Measurements from ENCODE around the gene VAMP1.

The VAMP1 gene

GRCh38 chr12:6425590-6426531 is 44.6 kb downstream of the VAMP1 start:
- DNase-seq: no peak

DNA sequence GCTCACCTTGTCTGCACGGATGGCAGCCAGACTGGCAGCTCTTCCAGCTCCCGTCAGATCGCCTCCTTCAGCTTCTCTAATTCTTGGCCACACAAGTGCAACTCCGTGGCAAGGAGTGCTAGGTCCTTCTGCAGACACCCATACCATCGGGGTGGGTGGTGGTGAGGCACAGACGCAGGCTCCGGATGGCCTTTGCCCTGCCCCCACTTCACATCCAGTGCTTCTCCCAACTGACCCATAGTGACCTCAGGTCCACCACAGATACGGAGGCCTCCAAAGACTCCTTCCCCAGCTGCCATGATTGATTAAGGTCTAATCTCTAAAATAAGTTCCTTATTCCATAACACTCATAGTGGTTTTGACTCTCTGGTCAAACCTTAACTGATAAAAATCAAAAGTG is 45.6 kb downstream of the VAMP1 start:
- DNase-seq: no peak

GRCh38 chr12:6424008-6424347 is 46.5 kb downstream of the VAMP1 start:
- no peak for DNase-seq

GRCh38 chr12:6423267-6424007 is 47.0 kb downstream of the VAMP1 start:
- DNase-seq: peak; percentile 60

GRCh38 chr12:6420364-6420763 is 50.1 kb downstream of the VAMP1 start:
- DNase-seq: no peak

- DNase-seq: no peak
These were observed 51.7 kb downstream of the VAMP1 start for GRCh38 chr12:6418796-6419195.

- no peak for DNase-seq
These were observed 53.9 kb downstream of the VAMP1 start for GRCh38 chr12:6416596-6416995.
